NCI-H1436 treated with DMSO at 0.1 percent for 48 hours (cell line): ENCODE measurements around the gene SACM1L.

ENCODE experiments used
- DNase-seq: peaks from one replicate; lab custom pipeline; 2025; lab: John Stamatoyannopoulos, UW

Gene SACM1L

GRCh38 chr3:45786801-45787495 is 97.8 kb downstream of the SACM1L start:
- no peak for DNase-seq

- no peak for DNase-seq
Measured at GRCh38 chr3:45787551-45787950, 98.4 kb downstream of the SACM1L start.

- DNase-seq: no peak
Measured at GRCh38 chr3:45789235-45789812, 100.1 kb downstream of the SACM1L start.

DNA sequence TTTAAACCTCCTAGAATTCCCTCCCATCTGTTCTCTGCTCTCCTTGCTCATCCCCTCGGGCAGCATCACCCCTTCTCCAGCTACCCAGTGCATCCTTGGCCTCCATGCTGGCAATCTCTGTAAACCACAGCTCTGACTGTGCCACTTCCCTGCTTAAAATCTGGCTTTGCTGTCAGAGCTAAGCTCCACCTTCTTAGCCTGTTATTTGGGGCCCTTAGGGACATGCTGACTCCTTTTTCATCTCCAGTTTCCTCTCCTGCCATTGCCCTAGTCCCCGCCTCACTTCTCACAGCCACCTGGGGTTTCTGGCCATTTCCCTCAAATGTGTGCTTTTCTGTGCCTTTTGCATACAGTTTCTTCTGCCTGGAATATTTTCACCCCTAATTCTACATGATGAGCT is 101.4 kb downstream of the SACM1L start:
- no peak for DNase-seq

DNA sequence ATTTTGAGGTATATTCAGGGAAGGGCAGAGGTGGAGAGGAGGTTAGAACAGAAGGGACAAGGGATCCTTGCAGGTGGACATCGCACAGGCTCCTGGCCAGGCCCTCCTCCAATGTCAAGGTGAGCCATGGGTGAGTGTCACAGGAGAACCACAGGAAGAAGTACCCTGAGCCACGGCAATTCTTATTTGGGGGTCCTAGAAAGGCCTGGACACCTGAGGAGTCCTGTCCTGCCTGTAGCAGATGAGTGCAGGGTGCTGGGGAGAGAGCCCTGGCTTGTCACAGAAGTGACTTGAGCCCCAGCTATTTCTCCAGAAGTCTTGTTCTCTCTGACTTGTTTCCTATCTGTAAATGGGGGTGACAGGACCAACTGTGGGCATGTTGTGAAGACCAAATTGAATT is 102.8 kb downstream of the SACM1L start:
- no peak for DNase-seq

- no peak for DNase-seq
Measured at GRCh38 chr3:45792516-45793172, 103.4 kb downstream of the SACM1L start.

DNA sequence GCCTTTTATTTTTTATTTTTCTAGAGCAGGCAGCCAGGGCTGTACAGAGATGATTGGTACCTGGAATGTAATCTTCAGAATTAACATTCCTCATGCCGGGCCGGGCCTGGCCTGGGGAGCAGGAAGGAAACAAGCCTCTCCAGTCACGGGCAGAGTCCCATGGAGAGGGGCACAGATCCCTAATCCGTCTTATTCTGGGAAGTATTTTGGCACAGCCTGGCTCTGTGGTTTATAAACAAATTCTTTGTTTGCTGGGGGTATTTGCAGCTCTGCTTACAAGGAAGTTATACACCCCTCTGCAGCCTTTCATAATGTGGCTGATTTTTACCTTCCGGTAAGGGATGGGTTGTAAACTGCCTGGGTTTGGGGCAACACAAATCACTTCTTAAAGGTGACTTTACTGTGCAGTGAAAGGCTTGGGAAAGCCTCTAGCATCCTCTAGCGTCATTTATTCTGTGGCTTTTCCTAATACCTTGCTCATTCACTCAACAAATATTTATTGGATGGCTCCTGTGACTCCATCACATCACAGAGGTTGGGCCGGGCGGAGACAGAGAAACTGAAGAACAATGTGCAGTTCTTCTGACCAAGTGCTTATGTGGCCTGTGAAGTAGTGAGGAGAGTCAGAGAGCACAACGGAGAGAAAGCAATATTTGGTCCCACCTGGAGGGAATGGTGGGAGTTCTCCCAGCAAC is 104.4 kb downstream of the SACM1L start:
- DNase-seq: no peak

- DNase-seq: no peak
Measured at GRCh38 chr3:45794177-45794560, 105.0 kb downstream of the SACM1L start.

- DNase-seq: no peak
Measured at GRCh38 chr3:45794660-45795059, 105.5 kb downstream of the SACM1L start.
